ENCODE data around the gene IQCN.

- TF ChIP-seq EZH2 (IDR thresholded peaks at IDR 0.05; ENCODE audit: low read length, missing control alignments) (no peak), CTCF (conservative IDR thresholded peaks at IDR 0.05 in 1 of 2, IDR thresholded peaks at IDR 0.05 in 1 of 2; ENCODE audit: low read depth in 1 of 2, low read length in 2 of 2) (no peak)
Measured at GRCh38 chr19:18307271-18307681, 33.0 kb upstream of the IQCN start.
